Inflammatory macrophage (primary cell): ENCODE results near the gene ENPEP.
"Not testable (repeated sequence)": the region's sequence is repeated elsewhere in the genome, so short reads cannot be mapped to it uniquely, and the experiment has no call there.

Experiments
- DNase-seq, 2 donors: peaks; one replicate each; pipeline ENCODE4 v3.0.0-alpha.2; 2020 to 2022
- total RNA-seq, 18 experiments: gene quantifications; one replicate each; lab custom pipeline; 2026; ENCODE audit warnings: mixed read lengths in 6 of 18, inconsistent platforms in 2 of 18; lab: John Stamatoyannopoulos, UW

ENPEP gene
- 0 to 0.30 (median 0.02) reads per million in 18 experiments for total RNA-seq

- DNase-seq = no peak
Observed at GRCh38 chr4:110475881-110476818, at the start of gene ENPEP. TSS of gene ENPEP (plus strand) at chr4:110476155. CDS start at chr4:110476415, 260 bp downstream.

- DNase-seq = not testable (repeated sequence)
Observed at GRCh38 chr4:110431805-110432204, 44.1 kb upstream of the ENPEP start.

GRCh38 chr4:110437292-110437691 is 38.7 kb upstream of the ENPEP start:
- not testable (repeated sequence) for DNase-seq

GRCh38 chr4:110439209-110439608 is 36.7 kb upstream of the ENPEP start:
- DNase-seq = not testable (repeated sequence)

GRCh38 chr4:110442309-110442708 is 33.6 kb upstream of the ENPEP start:
- no peak for DNase-seq

GRCh38 chr4:110442788-110443187 is 33.2 kb upstream of the ENPEP start:
- DNase-seq = no peak

- no peak for DNase-seq
Observed at GRCh38 chr4:110449947-110450346, 26.0 kb upstream of the ENPEP start.

GRCh38 chr4:110452546-110452945 is 23.4 kb upstream of the ENPEP start:
- no peak for DNase-seq

GRCh38 chr4:110454441-110454840 is 21.5 kb upstream of the ENPEP start:
- no peak for DNase-seq

- no peak for DNase-seq
Observed at GRCh38 chr4:110458494-110459266, 17.3 kb upstream of the ENPEP start.

- DNase-seq = no peak
Observed at GRCh38 chr4:110460074-110460746, 15.7 kb upstream of the ENPEP start.

- no peak for DNase-seq
Observed at GRCh38 chr4:110467400-110467799, 8.6 kb upstream of the ENPEP start.

GRCh38 chr4:110472583-110473329 is 3.2 kb upstream of the ENPEP start:
- no peak for DNase-seq

- no peak for DNase-seq
Observed at GRCh38 chr4:110474481-110474880, 1.5 kb upstream of the ENPEP start.

GRCh38 chr4:110475080-110475479 is 875 bp upstream of the ENPEP start:
- not testable (repeated sequence) for DNase-seq

GRCh38 chr4:110477836-110478235 is 1.9 kb downstream of the ENPEP start:
- no peak for DNase-seq

- no peak for DNase-seq
Observed at GRCh38 chr4:110480031-110480549, 4.1 kb downstream of the ENPEP start.

- DNase-seq = no peak
Observed at GRCh38 chr4:110480746-110481271, 4.9 kb downstream of the ENPEP start.

- DNase-seq = no peak
Observed at GRCh38 chr4:110483516-110483915, 7.6 kb downstream of the ENPEP start.

GRCh38 chr4:110484029-110484428 is 8.1 kb downstream of the ENPEP start:
- DNase-seq = peak; percentile 67 to 78

GRCh38 chr4:110484767-110485166 is 8.8 kb downstream of the ENPEP start:
- DNase-seq = peak; percentile 39 to 72

- no peak for DNase-seq
Observed at GRCh38 chr4:110485452-110485851, 9.5 kb downstream of the ENPEP start.
